HEK293 (cell line): ENCODE results near the gene APBA1.

Source experiments
- CTCF ChIA-PET: fragments of 350-600 bp; formaldehyde crosslinking; extraction: SDS; loops from one replicate; lab custom pipeline; 2021; ENCODE audit warnings: antibody characterized with exemption; lab: Yijun Ruan, JAX
- POLR2A ChIA-PET: fragments of 300-600 bp; formaldehyde crosslinking; extraction: SDS; loops from one replicate; lab custom pipeline; 2020; ENCODE audit warnings: antibody characterized with exemption, inconsistent platforms; lab: Yijun Ruan, JAX
- H3K27ac ChIP-seq: fragments of 200-500 bp; sonication (Bioruptor generic); 2 replicates; pipeline ENCODE4 v1.5.1; 2014; ENCODE audit warnings: low read depth, low read length, control low read depth, inconsistent platforms; ENCODE audit errors: extremely low read depth
- H3K36me3 ChIP-seq, 2 experiments: fragments of 200-500 bp in 1 of 2; sonication (Bioruptor generic) in 1 of 2; 1 replicate in 1 of 2; 2 replicates in 1 of 2; pipeline ENCODE4 v1.5.1; 2014 to 2017; ENCODE audit warnings: inconsistent platforms in 2 of 2, low read length in 2 of 2; ENCODE audit not compliant: control insufficient read depth in 2 of 2, insufficient read depth in 1 of 2
- H3K4me1 ChIP-seq: fragments of 200-500 bp; sonication (Bioruptor generic); 2 replicates; pipeline ENCODE4 v1.5.1; 2014; ENCODE audit warnings: mild to moderate bottlenecking, low read length, inconsistent platforms; ENCODE audit not compliant: control insufficient read depth, insufficient read depth
- H3K4me3 ChIP-seq: 2 replicates; pipeline ENCODE4 v1.5.1; 2011; ENCODE audit warnings: low read depth, mild to moderate bottlenecking, control low read depth, low read length, moderate library complexity
- H3K9me3 ChIP-seq: fragments of 200-500 bp; sonication (Bioruptor generic); 2 replicates; pipeline ENCODE4 v1.5.1; 2014; ENCODE audit warnings: low read depth, low read length, inconsistent platforms; ENCODE audit not compliant: control insufficient read depth, insufficient read depth
- FEZF1 ChIP-seq: fragments of 450-650 bp; formaldehyde crosslinking; IDR thresholded peaks from 2 replicates; pipeline ENCODE4 v1.5.1; 2016; ENCODE audit warnings: missing biosample characterization, missing genetic modification characterization
- GLIS1 ChIP-seq: fragments of 450-650 bp; formaldehyde crosslinking; IDR thresholded peaks from 2 replicates; pipeline ENCODE4 v1.5.1; 2016; ENCODE audit warnings: missing biosample characterization, missing genetic modification characterization
- GLIS2 ChIP-seq: fragments of 450-650 bp; formaldehyde crosslinking; IDR thresholded peaks from 2 replicates; pipeline ENCODE4 v1.5.1; 2016; ENCODE audit warnings: missing biosample characterization, missing genetic modification characterization
- PBX3 ChIP-seq: sonication (generic); formaldehyde crosslinking; IDR thresholded peaks from 2 replicates; pipeline ENCODE4 v1.8.1; 2022; ENCODE audit warnings: mild to moderate bottlenecking, moderate library complexity, missing genetic modification reagents
- ZNF121 ChIP-seq: fragments of 450-650 bp; formaldehyde crosslinking; IDR thresholded peaks from 2 replicates; pipeline ENCODE4 v1.5.1; 2016; ENCODE audit warnings: missing biosample characterization, missing genetic modification characterization
- ZNF138 ChIP-seq: fragments of 450-650 bp; formaldehyde crosslinking; IDR thresholded peaks from 2 replicates; pipeline ENCODE4 v1.5.1; 2016; ENCODE audit warnings: missing biosample characterization, missing genetic modification characterization, borderline replicate concordance
- ZNF2 ChIP-seq: fragments of 450-650 bp; formaldehyde crosslinking; IDR thresholded peaks from 2 replicates; pipeline ENCODE4 v1.5.1; 2016; ENCODE audit warnings: missing biosample characterization, missing genetic modification characterization
- ZNF202 ChIP-seq: fragments of 450-650 bp; formaldehyde crosslinking; IDR thresholded peaks from 2 replicates; pipeline ENCODE4 v1.5.1; 2016; ENCODE audit warnings: missing biosample characterization, missing genetic modification characterization, borderline replicate concordance
- ZNF214 ChIP-seq: fragments of 450-650 bp; formaldehyde crosslinking; IDR thresholded peaks from 2 replicates; pipeline ENCODE4 v1.5.1; 2017; ENCODE audit warnings: missing biosample characterization, mild to moderate bottlenecking, missing genetic modification characterization, borderline replicate concordance
- ZNF248 ChIP-seq: fragments of 450-650 bp; formaldehyde crosslinking; IDR thresholded peaks from 2 replicates; pipeline ENCODE4 v1.5.1; 2017; ENCODE audit warnings: missing biosample characterization, missing genetic modification characterization
- ZNF354C ChIP-seq: fragments of 450-650 bp; formaldehyde crosslinking; IDR thresholded peaks from 2 replicates; pipeline ENCODE4 v1.5.1; 2016; ENCODE audit warnings: missing biosample characterization, missing genetic modification characterization, low read depth, borderline replicate concordance
- ZNF366 ChIP-seq: fragments of 450-650 bp; formaldehyde crosslinking; conservative IDR thresholded peaks from 2 replicates; pipeline ENCODE4 v1.5.1; 2016; ENCODE audit warnings: missing biosample characterization, missing genetic modification characterization
- ZNF48 ChIP-seq: fragments of 450-650 bp; formaldehyde crosslinking; IDR thresholded peaks from 2 replicates; pipeline ENCODE4 v1.5.1; 2016; ENCODE audit warnings: missing biosample characterization, missing genetic modification characterization
- ZNF521 ChIP-seq: fragments of 450-650 bp; formaldehyde crosslinking; IDR thresholded peaks from 2 replicates; pipeline ENCODE4 v1.5.1; 2017; ENCODE audit warnings: missing biosample characterization, mild to moderate bottlenecking, missing genetic modification characterization
- ZNF549 ChIP-seq: fragments of 450-650 bp; IDR thresholded peaks from 2 replicates; pipeline ENCODE4 v1.5.1; 2018; ENCODE audit warnings: missing biosample characterization, missing genetic modification characterization, mild to moderate bottlenecking, inconsistent platforms, moderate library complexity
- ZNF623 ChIP-seq: fragments of 450-650 bp; formaldehyde crosslinking; IDR thresholded peaks from 2 replicates; pipeline ENCODE4 v1.5.1; 2016; ENCODE audit warnings: missing biosample characterization, missing genetic modification characterization
- ZNF626 ChIP-seq: fragments of 450-650 bp; sonication (Bioruptor Pico); formaldehyde crosslinking; IDR thresholded peaks from 2 replicates; pipeline ENCODE4 v1.5.1; 2018; ENCODE audit warnings: missing biosample characterization, missing genetic modification characterization, inconsistent platforms
- ZNF791 ChIP-seq: fragments of 450-650 bp; formaldehyde crosslinking; IDR thresholded peaks from 2 replicates; pipeline ENCODE4 v1.5.1; 2016; ENCODE audit warnings: missing biosample characterization, missing genetic modification characterization
- ZNF843 ChIP-seq: fragments of 450-650 bp; formaldehyde crosslinking; IDR thresholded peaks from 2 replicates; pipeline ENCODE4 v1.5.1; 2016; ENCODE audit warnings: missing biosample characterization, missing genetic modification characterization
- ZSCAN18 ChIP-seq: fragments of 450-650 bp; formaldehyde crosslinking; IDR thresholded peaks from 2 replicates; pipeline ENCODE4 v1.5.1; 2016; ENCODE audit warnings: missing biosample characterization, missing genetic modification characterization
- ZSCAN23 ChIP-seq: fragments of 450-650 bp; formaldehyde crosslinking; IDR thresholded peaks from 2 replicates; pipeline ENCODE4 v1.5.1; 2016; ENCODE audit warnings: missing biosample characterization, missing genetic modification characterization
- TF ChIP-seq, protein P1 (sequence below): fragments of 450-650 bp; formaldehyde crosslinking; IDR thresholded peaks from 2 replicates; pipeline ENCODE4 v1.5.1; 2016; ENCODE audit warnings: missing biosample characterization, missing genetic modification characterization
- TF ChIP-seq, protein P2 (sequence below): fragments of 450-650 bp; formaldehyde crosslinking; IDR thresholded peaks from 2 replicates; pipeline ENCODE4; 2016; ENCODE audit warnings: missing biosample characterization, missing genetic modification characterization

The APBA1 gene

DNA sequence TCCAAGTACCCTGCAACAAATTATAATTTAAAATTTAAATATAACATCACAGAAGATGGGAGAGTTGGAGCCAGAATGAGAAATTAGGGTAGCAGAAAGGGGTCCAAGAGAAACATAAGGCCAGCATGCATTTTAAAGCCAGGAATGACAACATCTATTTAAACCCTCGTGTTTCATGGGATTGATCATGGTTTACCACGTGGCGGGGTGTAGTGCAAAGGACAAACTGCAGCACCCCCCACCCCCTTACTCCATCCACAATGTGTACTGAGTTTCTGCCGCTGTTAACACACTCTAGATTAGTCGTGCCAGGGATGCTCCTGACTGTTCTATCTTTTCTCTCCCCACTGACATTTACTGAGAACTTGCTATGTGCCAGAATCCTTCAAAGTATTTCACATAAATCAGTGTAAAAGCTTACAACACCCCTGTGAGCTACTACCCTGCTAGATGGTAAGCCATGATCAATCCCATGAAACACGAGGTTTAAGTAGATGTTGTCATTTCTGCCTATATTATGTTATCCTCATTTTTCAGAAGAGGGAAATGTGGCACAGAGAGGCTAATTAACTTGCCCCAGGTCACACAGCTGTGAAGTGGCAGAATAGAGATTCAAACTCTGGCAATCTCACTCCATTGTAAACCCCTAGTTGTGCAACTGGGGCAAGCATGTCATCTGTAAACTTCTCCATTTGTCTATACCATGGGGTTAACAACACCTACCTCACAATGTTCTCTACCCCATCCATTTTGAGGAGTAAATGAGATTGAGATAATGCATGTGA is 210.9 kb downstream of the APBA1 start (continued):
- TF ChIP-seq ZNF549 (tag by site-specific recombination): no peak
- TF ChIP-seq ZNF366 (tag by site-specific recombination): no peak
- TF ChIP-seq ZNF2 (tag by site-specific recombination): no peak
- TF ChIP-seq, protein P1, sequence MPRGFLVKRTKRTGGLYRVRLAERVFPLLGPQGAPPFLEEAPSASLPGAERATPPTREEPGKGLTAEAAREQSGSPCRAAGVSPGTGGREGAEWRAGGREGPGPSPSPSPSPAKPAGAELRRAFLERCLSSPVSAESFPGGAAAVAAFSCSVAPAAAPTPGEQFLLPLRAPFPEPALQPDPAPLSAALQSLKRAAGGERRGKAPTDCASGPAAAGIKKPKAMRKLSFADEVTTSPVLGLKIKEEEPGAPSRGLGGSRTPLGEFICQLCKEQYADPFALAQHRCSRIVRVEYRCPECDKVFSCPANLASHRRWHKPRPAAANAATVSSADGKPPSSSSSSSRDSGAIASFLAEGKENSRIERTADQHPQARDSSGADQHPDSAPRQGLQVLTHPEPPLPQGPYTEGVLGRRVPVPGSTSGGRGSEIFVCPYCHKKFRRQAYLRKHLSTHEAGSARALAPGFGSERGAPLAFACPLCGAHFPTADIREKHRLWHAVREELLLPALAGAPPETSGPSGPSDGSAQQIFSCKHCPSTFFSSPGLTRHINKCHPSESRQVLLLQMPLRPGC (tag by site-specific recombination): no peak

DNA sequence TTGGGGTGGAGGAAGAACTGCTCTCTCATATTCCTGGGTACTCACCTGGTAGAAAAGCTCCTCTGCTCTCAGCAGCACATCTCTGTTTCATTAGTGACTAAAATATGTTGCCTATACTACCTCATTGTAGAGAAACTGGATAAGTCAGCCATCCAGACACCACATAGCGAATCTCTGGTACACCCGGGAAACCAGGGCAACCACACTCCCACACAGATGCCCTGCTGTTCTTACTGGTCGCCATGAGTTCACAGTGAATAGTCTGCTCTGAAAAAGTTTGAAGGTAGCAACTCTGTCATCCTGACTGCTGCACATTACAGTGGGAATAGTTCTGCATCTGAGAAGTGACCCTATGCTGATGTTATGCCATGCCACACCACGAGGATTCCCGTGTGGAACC is 212.2 kb downstream of the APBA1 start:
- ChIA-PET POLR2A (no interaction called here), CTCF (interaction anchor here (0.6 kb wide), 3 partner anchors 8 to 801 kb away, joined by 3 to 5 read pairs (median 4); no protein-coding TSS in a partner anchor)
- TF ChIP-seq ZNF248 (tag by site-specific recombination): no peak
- no peak for TF ChIP-seq ZNF214
- TF ChIP-seq ZNF791 (tag by site-specific recombination): no peak
- Histone ChIP-seq H3K27ac (no peak overlapping the region), H3K36me3 (peaks cover 0 to 4% of the 10 kb centered on the region in 2 experiments; a peak in 1 of 3 replicates), H3K4me1 (no peaks in the 10 kb centered on the region; the same call in 1 of the 2 replicates), H3K9me3 (no peaks in the 10 kb centered on the region), H3K4me3 (no peak overlapping the region)

GRCh38 chr9:69458176-69458575 is 214.0 kb downstream of the APBA1 start:
- Histone ChIP-seq H3K27ac (no peak overlapping the region), H3K36me3 (peaks cover 0 to 4% of the 10 kb centered on the region in 2 experiments; a peak in 1 of 3 replicates), H3K9me3 (no peaks in the 10 kb centered on the region), H3K4me3 (no peak overlapping the region), H3K4me1 (no peaks in the 10 kb centered on the region)
- TF ChIP-seq ZNF623 (tag by site-specific recombination): no peak
- TF ChIP-seq PBX3 (CRISPR knock-in tag): no peak
- TF ChIP-seq ZSCAN18: no peak
- ChIA-PET CTCF (interaction anchor here (0.6 kb wide), 1 partner anchor 266 kb away, joined by 4 read pairs; no protein-coding TSS in a partner anchor), POLR2A (no interaction called here)

GRCh38 chr9:69456201-69456600 is 216.0 kb downstream of the APBA1 start:
- POLR2A ChIA-PET: no interaction called here
- Histone ChIP-seq H3K36me3 (peaks cover 0 to 4% of the 10 kb centered on the region in 2 experiments; a peak in 1 of 3 replicates), H3K27ac (no peak overlapping the region), H3K9me3 (no peaks in the 10 kb centered on the region), H3K4me1 (no peaks in the 10 kb centered on the region), H3K4me3 (no peak overlapping the region)
- CTCF ChIA-PET: no interaction called here
- no peak for TF ChIP-seq ZNF121 (tag by site-specific recombination)
- TF ChIP-seq GLIS2 (tag by site-specific recombination): no peak
- TF ChIP-seq, protein P2, sequence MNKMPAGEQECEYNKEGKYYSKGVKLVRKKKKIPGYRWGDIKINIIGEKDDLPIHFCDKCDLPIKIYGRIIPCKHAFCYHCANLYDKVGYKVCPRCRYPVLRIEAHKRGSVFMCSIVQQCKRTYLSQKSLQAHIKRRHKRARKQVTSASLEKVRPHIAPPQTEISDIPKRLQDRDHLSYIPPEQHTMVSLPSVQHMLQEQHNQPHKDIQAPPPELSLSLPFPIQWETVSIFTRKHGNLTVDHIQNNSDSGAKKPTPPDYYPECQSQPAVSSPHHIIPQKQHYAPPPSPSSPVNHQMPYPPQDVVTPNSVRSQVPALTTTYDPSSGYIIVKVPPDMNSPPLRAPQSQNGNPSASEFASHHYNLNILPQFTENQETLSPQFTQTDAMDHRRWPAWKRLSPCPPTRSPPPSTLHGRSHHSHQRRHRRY (tag by site-specific recombination): no peak
- no peak for TF ChIP-seq ZNF521 (tag by site-specific recombination)
- no peak for TF ChIP-seq FEZF1 (tag by site-specific recombination)
- TF ChIP-seq ZNF626 (tag by site-specific recombination): no peak
- no peak for TF ChIP-seq ZNF202
- no peak for TF ChIP-seq ZSCAN23 (tag by site-specific recombination)
- no peak for TF ChIP-seq ZNF48
- no peak for TF ChIP-seq ZNF354C (tag by site-specific recombination)
- TF ChIP-seq ZNF843 (tag by site-specific recombination): no peak
- no peak for TF ChIP-seq ZNF138 (tag by site-specific recombination)
- no peak for TF ChIP-seq GLIS1
- no peak for TF ChIP-seq ZNF366 (tag by site-specific recombination)
